Heart left ventricle (tissue), 13 donors: Measurements from ENCODE around the gene FLRT1.

Experiments used
- POLR2A ChIP-seq, 2 donors: fragments of 450-650 bp; IDR thresholded peaks; one replicate each; pipeline ENCODE4 v1.6.1; 2017; ENCODE audit warnings: antibody characterized with exemption in 2 of 2, mild to moderate bottlenecking in 2 of 2, moderate library complexity in 2 of 2
- TF ChIP-seq, protein P1 (sequence below), 12 donors: fragments of 200-600 bp; sonication (generic) in 4 of 12; IDR thresholded peaks; one replicate each; pipeline versions ENCODE4 v1.5.0 to v1.8.0; 2018 to 2022; ENCODE audit warnings: antibody characterized with exemption in 12 of 12, mild to moderate bottlenecking in 5 of 12
- donor health status: ischemic (EF 13 %, LVEDD 7.1; RV severe dilation, severe dysfunction).
- donor health status: DM: no; HTN: yes; CAD: no.
- donor health status: DM: no; HTN: no; CAD: no.
- donor health status: ischemic (EF 25% LVEDD 6.9; RV normal size, moderate dysfunction).
- donor health status: ischemic (EF 25% LVEDD 5.7; RV mildly dilated, moderate dysfunction).
- donor health status: ischemic (EF 35%, LVEDD 5.7; RV mildly dilated, moderate dysfunction).
- donor health status: nonischemic (EF 11% LVEDD 7.7; RV severe dilation, severe dysfunction).
- donor health status: DM: yes; HTN: yes; CAD: no.
- donor health status: PGD.
- donor health status: ischemic (EF 29% LVEDD 5.4; RV normal size, mild dysfunction).
- donor health status: nonischemic (EF 23%, LVEDD 6.1; RV moderate dilation, normal function).

DNA sequence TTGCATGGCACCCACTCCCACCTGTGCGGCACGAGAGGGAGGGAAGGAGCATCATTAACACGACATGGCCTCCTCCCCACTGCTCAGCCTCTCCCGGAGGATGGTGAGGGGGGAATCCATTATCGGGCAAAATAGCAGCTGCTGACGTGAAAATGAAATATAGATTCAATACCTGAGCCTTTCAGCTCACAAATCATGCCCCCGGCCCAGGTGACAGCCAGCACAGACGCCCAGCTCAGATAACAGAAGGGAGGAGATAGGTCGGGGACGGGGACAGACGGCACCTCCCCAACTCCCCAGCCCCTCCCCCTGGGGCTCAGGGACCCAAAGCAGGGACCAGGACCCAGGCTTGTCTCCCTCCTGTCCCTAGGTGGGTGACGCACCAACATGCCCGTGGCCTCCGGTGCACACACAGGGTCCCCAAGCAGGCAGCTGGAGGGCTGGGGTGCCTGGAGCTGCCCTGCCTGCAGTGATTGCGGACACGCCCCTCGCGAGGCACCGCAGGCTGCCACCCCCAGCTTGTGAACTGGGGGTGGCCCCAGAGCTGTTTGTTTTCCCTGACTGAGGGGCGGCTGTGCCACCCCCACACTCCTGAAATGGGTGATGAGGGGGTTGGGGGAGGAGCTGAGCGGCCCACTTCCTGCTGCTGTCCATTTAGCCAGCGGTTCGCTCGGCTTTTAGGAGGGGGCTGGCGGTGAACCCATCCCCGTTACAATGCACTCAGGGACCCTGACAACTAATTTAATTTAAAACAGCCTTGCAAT is 31.7 kb downstream of the FLRT1 start:
- TF ChIP-seq, protein P1, sequence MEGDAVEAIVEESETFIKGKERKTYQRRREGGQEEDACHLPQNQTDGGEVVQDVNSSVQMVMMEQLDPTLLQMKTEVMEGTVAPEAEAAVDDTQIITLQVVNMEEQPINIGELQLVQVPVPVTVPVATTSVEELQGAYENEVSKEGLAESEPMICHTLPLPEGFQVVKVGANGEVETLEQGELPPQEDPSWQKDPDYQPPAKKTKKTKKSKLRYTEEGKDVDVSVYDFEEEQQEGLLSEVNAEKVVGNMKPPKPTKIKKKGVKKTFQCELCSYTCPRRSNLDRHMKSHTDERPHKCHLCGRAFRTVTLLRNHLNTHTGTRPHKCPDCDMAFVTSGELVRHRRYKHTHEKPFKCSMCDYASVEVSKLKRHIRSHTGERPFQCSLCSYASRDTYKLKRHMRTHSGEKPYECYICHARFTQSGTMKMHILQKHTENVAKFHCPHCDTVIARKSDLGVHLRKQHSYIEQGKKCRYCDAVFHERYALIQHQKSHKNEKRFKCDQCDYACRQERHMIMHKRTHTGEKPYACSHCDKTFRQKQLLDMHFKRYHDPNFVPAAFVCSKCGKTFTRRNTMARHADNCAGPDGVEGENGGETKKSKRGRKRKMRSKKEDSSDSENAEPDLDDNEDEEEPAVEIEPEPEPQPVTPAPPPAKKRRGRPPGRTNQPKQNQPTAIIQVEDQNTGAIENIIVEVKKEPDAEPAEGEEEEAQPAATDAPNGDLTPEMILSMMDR (IDR thresholded peaks at IDR 0.05) = no peak
- no peak for TF ChIP-seq POLR2A (IDR thresholded peaks at IDR 0.05)
